A549 (cell line): ENCODE data around the gene BORA. TPM values are rescaled to one million over a fixed set of nuclear protein-coding genes. Genes with fewer than 3 reads are reported as not detected.
"Not testable (repeated sequence)": the region's sequence is repeated elsewhere in the genome, so short reads cannot be mapped to it uniquely, and the experiment has no call there.

Experiments
- ATAC-seq, 2 experiments: fragments of 200-7000 bp in 1 of 2; fragments of >200 bp in 1 of 2; cut with Nextera tagmentation in 1 of 2; cut with Tn5 transposase in 1 of 2; 3 replicates each; pipeline versions ENCODE4 v1.8.0 to v1.9.1; 2018 to 2020; ENCODE audit warnings: mild to moderate bottlenecking in 1 of 2, moderate library complexity in 1 of 2
- CTCF ChIA-PET: fragments of 300-600 bp; sonication (Branson Sonifier 250); formaldehyde crosslinking; extraction: SDS; loops from one replicate; lab custom pipeline; 2021; ENCODE audit warnings: antibody characterized with exemption, inconsistent platforms; lab: Yijun Ruan, JAX
- POLR2A ChIA-PET: fragments of 350-600 bp; formaldehyde crosslinking; extraction: SDS; loops from one replicate; lab custom pipeline; 2021; ENCODE audit warnings: antibody characterized with exemption, inconsistent platforms; lab: Yijun Ruan, JAX
- DNase-seq, 2 experiments: peaks; one replicate each; pipeline versions ENCODE4 v3.0.0 to v3.0.0-alpha.2; 2011 to 2016; ENCODE audit warnings: low read depth in 1 of 2, low spot score in 1 of 2
- FAIRE-seq: peaks from 2 replicates; lab custom pipeline; 2011; peaks lifted over from hg19 to GRCh38; lab: Jason Lieb, UNC
- H3K27ac ChIP-seq, 2 experiments: fragments of >200 bp; sonication (Bioruptor Twin); formaldehyde crosslinking; 3 replicates each; pipeline ENCODE4 v1.5.1; 2016 to 2017
- H3K4me1 ChIP-seq: fragments of >200 bp; sonication (Bioruptor Twin); formaldehyde crosslinking; 3 replicates; pipeline ENCODE4 v1.6.1; 2016
- H3K4me2 ChIP-seq: fragments of >200 bp; sonication (Bioruptor Twin); formaldehyde crosslinking; 3 replicates; pipeline ENCODE4 v1.6.1; 2016
- H3K4me3 ChIP-seq: fragments of >200 bp; sonication (Bioruptor Twin); formaldehyde crosslinking; 3 replicates; pipeline ENCODE4 v1.5.1; 2016
- H3K9me3 ChIP-seq: fragments of >200 bp; sonication (Bioruptor Twin); formaldehyde crosslinking; 3 replicates; pipeline ENCODE4 v1.6.1; 2016
- BHLHE40 ChIP-seq: IDR thresholded peaks from 2 replicates; pipeline ENCODE4 v1.6.1; 2012; ENCODE audit warnings: low read depth, low read length, inconsistent platforms
- CBX8 ChIP-seq: fragments of 200-600 bp; sonication (generic); IDR thresholded peaks from 2 replicates; pipeline ENCODE4 v1.6.1; 2016
- CHD4 ChIP-seq: fragments of 200-600 bp; sonication (generic); IDR thresholded peaks from 2 replicates; pipeline ENCODE4 v1.6.1; 2016; ENCODE audit warnings: antibody characterized with exemption, mild to moderate bottlenecking, borderline replicate concordance
- EHF ChIP-seq: fragments of 250-450 bp; sonication (Bioruptor Pico); IDR thresholded peaks from 2 replicates; pipeline ENCODE4 v1.5.0; 2020; ENCODE audit warnings: mild to moderate bottlenecking
- ESRRA ChIP-seq: fragments of 150-350 bp; IDR thresholded peaks from 2 replicates; pipeline ENCODE4 v1.6.1; 2014; ENCODE audit warnings: mild to moderate bottlenecking, low read length, borderline replicate concordance
- FOSB ChIP-seq: fragments of 250-450 bp; sonication (Bioruptor Pico); IDR thresholded peaks from 2 replicates; pipeline ENCODE4 v1.5.0; 2020; ENCODE audit warnings: mild to moderate bottlenecking, moderate library complexity
- FOXS1 ChIP-seq: fragments of 250-450 bp; sonication (Bioruptor Pico); IDR thresholded peaks from 2 replicates; pipeline ENCODE4 v1.5.0; 2020; ENCODE audit warnings: mild to moderate bottlenecking, moderate library complexity
- HOXB5 ChIP-seq: fragments of 250-450 bp; sonication (Bioruptor Pico); IDR thresholded peaks from 2 replicates; pipeline ENCODE4 v1.5.0; 2020; ENCODE audit warnings: mild to moderate bottlenecking, moderate library complexity
- JUN ChIP-seq, 2 experiments: fragments of >200 bp; sonication (Bioruptor Twin); formaldehyde crosslinking; IDR thresholded peaks; 2 replicates in 1 of 2; 3 replicates in 1 of 2; pipeline ENCODE4 v1.6.1; 2016 to 2017
- JUNB ChIP-seq: fragments of >200 bp; sonication (Bioruptor Twin); formaldehyde crosslinking; IDR thresholded peaks from 2 replicates; pipeline ENCODE4 v1.6.1; 2016
- PHF8 ChIP-seq: fragments of 200-600 bp; sonication (generic); IDR thresholded peaks from 2 replicates; pipeline ENCODE4 v1.6.1; 2016; ENCODE audit warnings: low read depth, mild to moderate bottlenecking, antibody characterized with exemption, moderate library complexity, borderline replicate concordance
- POLR2A ChIP-seq: IDR thresholded peaks from 2 replicates; pipeline ENCODE4 v1.6.1; 2012; ENCODE audit warnings: mild to moderate bottlenecking, low read length
- RARB ChIP-seq: fragments of 250-450 bp; sonication (Bioruptor Pico); IDR thresholded peaks from 2 replicates; pipeline ENCODE4 v1.8.0; 2021; ENCODE audit warnings: mild to moderate bottlenecking, moderate library complexity
- RFX5 ChIP-seq: fragments of 450-650 bp; IDR thresholded peaks from 2 replicates; pipeline ENCODE4 v1.7.1; 2014; ENCODE audit warnings: antibody characterized with exemption, mild to moderate bottlenecking, moderate library complexity
- SREBF2 ChIP-seq: fragments of 450-650 bp; IDR thresholded peaks from 2 replicates; pipeline ENCODE4 v1.6.1; 2014; ENCODE audit warnings: mild to moderate bottlenecking, moderate library complexity
- TFCP2L1 ChIP-seq: fragments of 250-450 bp; sonication (Bioruptor Pico); IDR thresholded peaks from 2 replicates; pipeline ENCODE4 v1.5.0; 2021; ENCODE audit warnings: mild to moderate bottlenecking
- WGBS: methylation state at CpG from one replicate; pipeline ENCODE4 v1.1.6; 2017; ENCODE audit errors: missing lambda C conversion rate; 5-methylcytosine and 5-hydroxymethylcytosine counted together
- polyA plus RNA-seq, 4 experiments: library from polyadenylated mRNA; depleted of rRNA in 3 of 4; stranded (reverse); fragments of >200 nt; fragmentation: RNase III in 1 of 4; extraction: RNeasy Plus Mini Kit Qiagen cat#74134 plus additional on column Dnase treatment in 1 of 4; gene quantifications; 2 replicates in 3 of 4; 3 replicates in 1 of 4; pipeline ENCODE4 v1.2.3, GENCODE V29; 2011 to 2017
- TF ChIP-seq, protein P1 (sequence below): fragments of >200 bp; sonication (Bioruptor Twin); formaldehyde crosslinking; IDR thresholded peaks from 3 replicates; pipeline ENCODE4 v1.6.1; 2016
- TF ChIP-seq, protein P2 (sequence below): fragments of 200-600 bp; sonication (generic); IDR thresholded peaks from 2 replicates; pipeline ENCODE4 v1.6.1; 2016; ENCODE audit warnings: antibody characterized with exemption, mild to moderate bottlenecking, moderate library complexity
- TF ChIP-seq, protein P3 (sequence below): fragments of >200 bp; sonication (Bioruptor Twin); formaldehyde crosslinking; IDR thresholded peaks from 3 replicates; pipeline ENCODE4 v1.5.1; 2016
- TF ChIP-seq, protein P4 (sequence below): fragments of 250-450 bp; sonication (Bioruptor Pico); IDR thresholded peaks from 2 replicates; pipeline ENCODE4 v1.5.0; 2021; ENCODE audit warnings: mild to moderate bottlenecking, moderate library complexity, borderline replicate concordance

Gene BORA
- polyA plus RNA-seq, 2 of the 4 experiments (the other 2 are of a cell fraction) = 7.1 to 8.4 TPM

DNA sequence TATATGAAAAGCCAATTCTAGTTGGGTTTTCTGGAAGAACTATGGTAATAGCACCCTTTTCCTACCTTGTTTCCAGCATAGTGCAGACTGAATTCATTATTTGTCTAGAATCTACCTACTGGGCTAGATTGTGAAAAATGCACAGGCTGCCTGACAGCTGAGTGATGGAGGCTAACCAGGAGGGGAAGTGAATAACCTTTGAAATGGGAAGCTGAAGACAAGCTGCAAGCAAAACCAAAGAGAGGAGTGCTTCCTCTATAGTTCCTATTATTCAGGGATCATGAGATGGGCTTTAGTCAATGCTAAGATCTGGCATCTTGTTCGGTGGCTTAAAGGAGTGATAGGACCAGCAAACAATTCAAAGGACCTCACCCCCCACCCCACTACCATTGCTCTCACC is 27.2 kb upstream of the BORA start:
- 100% methylated on average over 1 of the region's 1 CpG for WGBS
- no peak for DNase-seq
- POLR2A ChIA-PET = no interaction called here
- TF ChIP-seq BHLHE40 (no peak), TFCP2L1 (CRISPR knock-in tag) (no peak), ESRRA (no peak), FOSB (CRISPR knock-in tag) (no peak), JUN (IDR thresholded peaks at IDR 0.05) (no peak), PHF8 (no peak), CBX8 (no peak), RARB (no peak), FOXS1 (no peak), HOXB5 (CRISPR knock-in tag) (no peak)
- TF ChIP-seq, protein P1, sequence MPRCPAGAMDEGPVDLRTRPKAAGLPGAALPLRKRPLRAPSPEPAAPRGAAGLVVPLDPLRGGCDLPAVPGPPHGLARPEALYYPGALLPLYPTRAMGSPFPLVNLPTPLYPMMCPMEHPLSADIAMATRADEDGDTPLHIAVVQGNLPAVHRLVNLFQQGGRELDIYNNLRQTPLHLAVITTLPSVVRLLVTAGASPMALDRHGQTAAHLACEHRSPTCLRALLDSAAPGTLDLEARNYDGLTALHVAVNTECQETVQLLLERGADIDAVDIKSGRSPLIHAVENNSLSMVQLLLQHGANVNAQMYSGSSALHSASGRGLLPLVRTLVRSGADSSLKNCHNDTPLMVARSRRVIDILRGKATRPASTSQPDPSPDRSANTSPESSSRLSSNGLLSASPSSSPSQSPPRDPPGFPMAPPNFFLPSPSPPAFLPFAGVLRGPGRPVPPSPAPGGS = no peak
- TF ChIP-seq, protein P2, sequence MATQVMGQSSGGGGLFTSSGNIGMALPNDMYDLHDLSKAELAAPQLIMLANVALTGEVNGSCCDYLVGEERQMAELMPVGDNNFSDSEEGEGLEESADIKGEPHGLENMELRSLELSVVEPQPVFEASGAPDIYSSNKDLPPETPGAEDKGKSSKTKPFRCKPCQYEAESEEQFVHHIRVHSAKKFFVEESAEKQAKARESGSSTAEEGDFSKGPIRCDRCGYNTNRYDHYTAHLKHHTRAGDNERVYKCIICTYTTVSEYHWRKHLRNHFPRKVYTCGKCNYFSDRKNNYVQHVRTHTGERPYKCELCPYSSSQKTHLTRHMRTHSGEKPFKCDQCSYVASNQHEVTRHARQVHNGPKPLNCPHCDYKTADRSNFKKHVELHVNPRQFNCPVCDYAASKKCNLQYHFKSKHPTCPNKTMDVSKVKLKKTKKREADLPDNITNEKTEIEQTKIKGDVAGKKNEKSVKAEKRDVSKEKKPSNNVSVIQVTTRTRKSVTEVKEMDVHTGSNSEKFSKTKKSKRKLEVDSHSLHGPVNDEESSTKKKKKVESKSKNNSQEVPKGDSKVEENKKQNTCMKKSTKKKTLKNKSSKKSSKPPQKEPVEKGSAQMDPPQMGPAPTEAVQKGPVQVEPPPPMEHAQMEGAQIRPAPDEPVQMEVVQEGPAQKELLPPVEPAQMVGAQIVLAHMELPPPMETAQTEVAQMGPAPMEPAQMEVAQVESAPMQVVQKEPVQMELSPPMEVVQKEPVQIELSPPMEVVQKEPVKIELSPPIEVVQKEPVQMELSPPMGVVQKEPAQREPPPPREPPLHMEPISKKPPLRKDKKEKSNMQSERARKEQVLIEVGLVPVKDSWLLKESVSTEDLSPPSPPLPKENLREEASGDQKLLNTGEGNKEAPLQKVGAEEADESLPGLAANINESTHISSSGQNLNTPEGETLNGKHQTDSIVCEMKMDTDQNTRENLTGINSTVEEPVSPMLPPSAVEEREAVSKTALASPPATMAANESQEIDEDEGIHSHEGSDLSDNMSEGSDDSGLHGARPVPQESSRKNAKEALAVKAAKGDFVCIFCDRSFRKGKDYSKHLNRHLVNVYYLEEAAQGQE = no peak
- TF ChIP-seq, all 56 proteins: peak for 0
- CTCF ChIA-PET = no interaction called here
- H3K9me3 ChIP-seq = no peaks in the 10 kb centered on the region
- H3K4me2 ChIP-seq = no peak overlapping the region
- no peak overlapping the region for H3K4me3 ChIP-seq
- no peak for ATAC-seq
- no peaks in the 10 kb centered on the region for H3K4me1 ChIP-seq
- no peak overlapping the region for H3K27ac ChIP-seq
- no peak for FAIRE-seq

DNA sequence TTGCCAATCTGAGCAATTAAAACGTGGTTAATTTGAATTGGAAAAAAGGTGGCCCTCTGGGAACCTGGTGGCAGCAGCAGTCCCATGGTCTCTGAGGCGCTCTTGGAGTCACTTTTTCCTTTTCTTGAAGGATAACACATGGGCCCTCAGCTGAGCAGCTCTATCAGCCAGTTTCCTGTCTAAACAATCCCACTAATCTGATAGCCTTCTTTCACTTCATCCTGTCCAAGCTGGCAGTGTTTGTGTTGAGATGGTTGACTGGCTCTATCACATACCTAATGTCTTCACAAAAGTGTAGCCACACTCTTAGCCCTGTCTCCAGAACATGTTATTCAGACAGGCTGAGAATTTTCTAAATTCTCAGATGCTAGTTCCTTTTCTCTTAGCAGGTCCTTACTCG is 10.9 kb upstream of the BORA start:
- DNase-seq (no peak), FAIRE-seq (no peak), ATAC-seq (no peak)
- POLR2A ChIA-PET = no interaction called here
- no peak for TF ChIP-seq POLR2A
- TF ChIP-seq SREBF2 = no peak
- TF ChIP-seq EHF (CRISPR knock-in tag) = no peak
- TF ChIP-seq RFX5 = no peak
- TF ChIP-seq JUNB = no peak
- TF ChIP-seq RARB = no peak
- no peak for TF ChIP-seq ESRRA
- TF ChIP-seq, protein P3, sequence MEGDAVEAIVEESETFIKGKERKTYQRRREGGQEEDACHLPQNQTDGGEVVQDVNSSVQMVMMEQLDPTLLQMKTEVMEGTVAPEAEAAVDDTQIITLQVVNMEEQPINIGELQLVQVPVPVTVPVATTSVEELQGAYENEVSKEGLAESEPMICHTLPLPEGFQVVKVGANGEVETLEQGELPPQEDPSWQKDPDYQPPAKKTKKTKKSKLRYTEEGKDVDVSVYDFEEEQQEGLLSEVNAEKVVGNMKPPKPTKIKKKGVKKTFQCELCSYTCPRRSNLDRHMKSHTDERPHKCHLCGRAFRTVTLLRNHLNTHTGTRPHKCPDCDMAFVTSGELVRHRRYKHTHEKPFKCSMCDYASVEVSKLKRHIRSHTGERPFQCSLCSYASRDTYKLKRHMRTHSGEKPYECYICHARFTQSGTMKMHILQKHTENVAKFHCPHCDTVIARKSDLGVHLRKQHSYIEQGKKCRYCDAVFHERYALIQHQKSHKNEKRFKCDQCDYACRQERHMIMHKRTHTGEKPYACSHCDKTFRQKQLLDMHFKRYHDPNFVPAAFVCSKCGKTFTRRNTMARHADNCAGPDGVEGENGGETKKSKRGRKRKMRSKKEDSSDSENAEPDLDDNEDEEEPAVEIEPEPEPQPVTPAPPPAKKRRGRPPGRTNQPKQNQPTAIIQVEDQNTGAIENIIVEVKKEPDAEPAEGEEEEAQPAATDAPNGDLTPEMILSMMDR = no peak
- TF ChIP-seq TFCP2L1 (CRISPR knock-in tag) = no peak
- no peak for TF ChIP-seq CHD4
- TF ChIP-seq, protein P4, sequence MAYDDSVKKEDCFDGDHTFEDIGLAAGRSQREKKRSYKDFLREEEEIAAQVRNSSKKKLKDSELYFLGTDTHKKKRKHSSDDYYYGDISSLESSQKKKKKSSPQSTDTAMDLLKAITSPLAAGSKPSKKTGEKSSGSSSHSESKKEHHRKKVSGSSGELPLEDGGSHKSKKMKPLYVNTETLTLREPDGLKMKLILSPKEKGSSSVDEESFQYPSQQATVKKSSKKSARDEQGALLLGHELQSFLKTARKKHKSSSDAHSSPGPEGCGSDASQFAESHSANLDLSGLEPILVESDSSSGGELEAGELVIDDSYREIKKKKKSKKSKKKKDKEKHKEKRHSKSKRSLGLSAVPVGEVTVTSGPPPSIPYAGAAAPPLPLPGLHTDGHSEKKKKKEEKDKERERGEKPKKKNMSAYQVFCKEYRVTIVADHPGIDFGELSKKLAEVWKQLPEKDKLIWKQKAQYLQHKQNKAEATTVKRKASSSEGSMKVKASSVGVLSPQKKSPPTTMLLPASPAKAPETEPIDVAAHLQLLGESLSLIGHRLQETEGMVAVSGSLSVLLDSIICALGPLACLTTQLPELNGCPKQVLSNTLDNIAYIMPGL (CRISPR knock-in tag) = no peak
- CTCF ChIA-PET = no interaction called here
- no peaks in the 10 kb centered on the region for H3K9me3 ChIP-seq
- no peak overlapping the region for H3K4me3 ChIP-seq
- H3K4me2 ChIP-seq = no peak overlapping the region
- no peak overlapping the region for H3K27ac ChIP-seq
- no peaks in the 10 kb centered on the region for H3K4me1 ChIP-seq
- WGBS = 63% methylated on average over 3 of the region's 3 CpGs

DNA sequence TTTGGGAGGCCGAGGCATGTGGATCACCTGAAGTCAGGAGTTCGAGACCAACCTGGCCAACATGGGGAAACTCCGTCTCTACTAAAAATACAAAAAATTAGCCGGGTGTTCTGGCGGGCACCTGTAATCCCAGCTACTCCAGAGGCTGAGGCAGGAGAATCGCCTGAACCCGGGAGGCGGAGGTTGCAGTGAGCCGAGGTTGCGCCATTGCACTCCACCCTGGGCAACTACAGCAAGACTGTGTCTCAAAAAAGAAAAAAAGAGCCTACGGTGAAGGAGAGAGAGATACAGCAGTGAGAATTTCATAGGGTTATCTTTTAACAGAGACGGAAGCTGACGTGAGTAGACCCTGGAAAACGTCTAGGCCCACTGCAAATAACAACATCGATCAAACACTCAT is 1.5 kb upstream of the BORA start:
- H3K27ac ChIP-seq = peak overlapping the region in 1 of 2 experiments; percentile 95; a peak in 1 of 6 replicates
- H3K9me3 ChIP-seq, FAIRE-seq, POLR2A ChIA-PET, DNase-seq, ATAC-seq: not testable (repeated sequence)
- H3K4me1 ChIP-seq = peaks cover 15% of the 10 kb centered on the region; the same call in 2 of the 3 replicates
- H3K4me2 ChIP-seq = peak overlapping the region; percentile 94
- WGBS = 66% methylated on average over 15 of the region's 15 CpGs
- CTCF ChIA-PET = interaction anchor here (1.2 kb wide), 1 partner anchor 85 kb away, joined by 3 read pairs; no protein-coding TSS in a partner anchor
- H3K4me3 ChIP-seq = peak overlapping the region; percentile 77
